Amniotic epithelial cell (primary cell): ENCODE results near the gene IL20RA.
A peak's percentile ranks its signal among the peaks of the same experiment; 100 is the strongest.
"Not testable (repeated sequence)": the region's sequence is repeated elsewhere in the genome, so short reads cannot be mapped to it uniquely, and the experiment has no call there.

Experiments used
- DNase-seq: peaks from one replicate; pipeline ENCODE4 v3.0.0-alpha.2; 2010; ENCODE audit warnings: low read depth

Gene IL20RA, protein sequence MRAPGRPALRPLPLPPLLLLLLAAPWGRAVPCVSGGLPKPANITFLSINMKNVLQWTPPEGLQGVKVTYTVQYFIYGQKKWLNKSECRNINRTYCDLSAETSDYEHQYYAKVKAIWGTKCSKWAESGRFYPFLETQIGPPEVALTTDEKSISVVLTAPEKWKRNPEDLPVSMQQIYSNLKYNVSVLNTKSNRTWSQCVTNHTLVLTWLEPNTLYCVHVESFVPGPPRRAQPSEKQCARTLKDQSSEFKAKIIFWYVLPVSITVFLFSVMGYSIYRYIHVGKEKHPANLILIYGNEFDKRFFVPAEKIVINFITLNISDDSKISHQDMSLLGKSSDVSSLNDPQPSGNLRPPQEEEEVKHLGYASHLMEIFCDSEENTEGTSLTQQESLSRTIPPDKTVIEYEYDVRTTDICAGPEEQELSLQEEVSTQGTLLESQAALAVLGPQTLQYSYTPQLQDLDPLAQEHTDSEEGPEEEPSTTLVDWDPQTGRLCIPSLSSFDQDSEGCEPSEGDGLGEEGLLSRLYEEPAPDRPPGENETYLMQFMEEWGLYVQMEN

DNA sequence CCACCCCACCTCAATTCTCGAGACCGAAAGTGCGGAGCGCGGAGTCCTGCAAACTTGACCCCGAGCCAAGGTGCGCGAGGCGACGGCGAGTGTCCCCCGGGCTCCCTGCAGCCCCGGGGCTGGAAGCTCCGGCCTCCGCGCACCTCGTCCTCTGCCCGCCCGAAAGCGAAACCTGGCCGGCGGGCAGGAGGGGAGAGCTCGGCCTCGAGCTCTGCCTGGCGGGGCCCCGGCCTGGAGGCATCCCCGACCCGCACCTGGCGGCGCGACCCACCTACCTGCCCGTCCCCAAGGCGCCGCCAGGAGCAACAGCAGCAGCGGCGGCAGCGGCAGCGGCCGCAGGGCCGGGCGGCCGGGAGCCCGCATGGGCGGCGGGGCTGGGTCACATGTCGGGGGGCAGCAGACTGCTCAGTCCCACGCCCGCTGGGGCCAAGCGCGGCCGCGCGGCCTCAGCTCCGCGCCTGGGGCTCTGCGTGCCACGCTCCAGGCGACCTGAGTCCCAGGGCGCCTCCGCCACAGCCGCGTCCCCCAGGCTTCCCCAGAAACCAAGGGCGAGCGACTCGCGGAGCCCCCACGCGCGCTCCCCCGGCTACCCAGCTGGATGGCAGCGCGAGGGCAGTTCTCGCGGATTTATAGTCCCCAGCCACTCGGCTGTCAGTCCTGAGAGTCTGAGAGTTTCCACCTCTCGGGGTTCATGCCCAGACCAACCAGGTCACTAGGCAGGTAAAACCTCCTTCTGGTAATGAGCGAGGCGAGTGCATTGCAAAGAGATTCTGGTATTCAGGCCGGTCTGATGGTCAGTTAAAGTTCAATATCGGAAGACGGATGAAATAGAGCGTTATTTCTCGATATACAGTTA lies at the start of gene IL20RA:
Gene IL20RA (minus strand): TSS at position 600 of the 856 bp plus-strand sequence. CDS start 237 bp downstream, at position 363.
- DNase-seq, result no peak

DNA sequence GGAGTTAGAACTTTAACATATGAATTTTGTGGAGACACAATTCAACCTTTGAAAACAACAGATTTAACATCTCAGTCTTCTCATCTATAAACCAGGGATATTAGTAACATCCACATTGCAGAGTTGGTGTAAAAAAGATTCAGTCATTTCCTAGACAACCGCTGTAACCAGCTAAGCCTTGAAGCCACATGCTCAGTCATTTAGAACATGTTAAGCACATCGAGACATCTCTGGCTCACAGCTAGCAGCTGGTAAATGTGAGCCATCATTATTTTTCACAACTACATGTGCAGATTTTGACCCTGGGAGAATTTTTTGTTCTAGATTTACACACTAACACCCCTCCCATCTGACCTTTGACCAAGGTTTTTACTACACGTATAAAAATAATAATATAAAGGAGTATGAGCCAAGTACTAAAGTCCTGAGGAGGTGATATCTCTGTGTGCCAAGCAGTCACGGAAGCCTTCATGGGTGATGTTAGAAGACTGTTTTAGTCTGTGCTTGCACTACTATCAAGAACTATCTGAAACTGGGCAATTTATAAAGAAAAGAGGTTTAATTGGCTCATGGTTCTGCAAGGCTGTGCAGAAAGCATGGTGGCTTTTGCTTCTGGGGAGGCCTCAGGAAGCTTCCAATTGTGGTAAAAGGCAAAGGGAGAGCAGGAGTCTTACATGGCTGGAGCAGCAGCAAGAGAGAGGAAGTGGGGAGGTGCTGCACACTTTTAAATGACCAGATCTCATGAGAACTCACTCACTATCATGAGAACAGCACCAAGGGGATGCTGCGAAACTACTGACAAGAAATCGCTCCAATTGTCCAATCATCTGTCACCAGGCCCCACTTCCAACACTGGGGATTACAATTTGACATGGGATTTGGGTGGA lies 48.7 kb upstream of the IL20RA start:
- DNase-seq, result no peak

DNA sequence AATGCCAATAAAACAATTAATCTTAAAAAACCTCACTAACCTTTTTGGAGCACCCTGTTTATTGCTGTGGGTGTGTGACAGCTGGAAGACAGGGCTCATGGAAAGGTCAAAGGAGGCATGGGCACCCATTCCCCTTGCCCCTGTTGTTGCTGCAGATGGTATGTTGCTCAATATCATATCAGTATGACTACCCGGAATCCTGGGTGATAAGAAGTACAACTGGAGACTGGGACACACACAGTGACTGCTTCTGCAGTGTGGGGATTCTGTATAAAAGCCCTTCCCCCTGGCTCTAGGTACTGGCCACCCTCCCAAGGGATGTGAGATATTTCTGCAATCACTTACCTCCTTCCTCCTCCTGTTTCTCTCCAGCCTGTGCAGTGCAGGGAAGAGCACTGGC lies 47.3 kb upstream of the IL20RA start:
- peak; percentile 14 for DNase-seq

DNA sequence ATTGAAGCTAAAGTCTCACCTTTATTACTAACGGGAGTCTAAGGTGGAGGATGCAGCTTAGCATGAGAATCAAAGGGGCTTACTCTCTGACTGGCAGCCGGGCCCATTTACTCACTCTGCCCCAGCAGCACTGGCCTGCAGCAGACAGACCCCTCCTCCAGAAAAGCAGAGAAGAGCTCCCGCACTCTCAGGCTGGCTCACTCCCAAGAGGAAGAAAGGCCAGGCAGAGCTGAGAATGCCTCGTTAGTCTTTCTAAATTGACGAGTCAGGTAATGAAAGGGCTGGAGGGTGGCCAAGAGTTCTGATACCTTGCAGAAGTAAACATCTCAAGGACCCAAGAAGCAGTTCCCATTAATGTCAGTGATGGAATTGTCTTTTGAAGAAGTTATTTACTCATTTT lies 44.5 kb upstream of the IL20RA start:
- DNase-seq, result no peak

DNA sequence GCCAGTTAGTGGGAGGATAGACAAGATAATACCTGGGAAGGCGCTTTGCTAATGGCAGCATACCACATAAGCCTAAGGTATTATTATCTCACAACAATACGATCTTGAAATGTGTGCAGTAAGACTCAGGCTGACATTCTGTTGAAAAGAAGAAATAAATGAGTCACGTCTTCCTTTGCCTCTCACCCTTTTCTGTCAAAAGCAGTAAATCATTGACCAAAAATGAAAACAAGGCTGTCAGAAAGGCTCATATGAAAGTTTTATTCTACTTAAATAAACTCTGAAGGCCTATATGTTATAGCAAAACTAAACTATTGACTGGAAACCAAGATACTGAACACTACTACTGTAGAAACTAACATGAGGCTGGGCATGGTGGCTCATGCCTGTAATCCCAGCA lies 43.1 kb upstream of the IL20RA start:
- DNase-seq, result no peak

DNA sequence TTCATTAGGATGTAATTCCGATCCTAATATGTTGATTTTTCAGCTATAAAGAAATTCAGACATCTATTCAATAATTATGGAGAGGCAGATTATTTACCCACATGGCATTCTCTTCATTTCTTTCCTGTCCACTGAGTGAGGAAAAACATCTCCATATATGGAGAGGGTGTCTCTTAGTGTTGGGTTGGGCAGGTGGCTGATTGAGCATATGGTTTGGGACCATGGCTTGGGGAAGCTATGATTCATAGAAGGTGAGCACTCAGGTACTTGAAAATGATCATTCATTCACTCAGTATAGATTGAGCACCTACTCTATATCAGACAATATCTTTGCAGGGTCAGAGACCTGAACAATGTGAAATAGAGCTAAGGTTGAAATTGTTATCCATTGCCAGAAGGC lies 41.3 kb upstream of the IL20RA start:
- DNase-seq, result no peak

DNA sequence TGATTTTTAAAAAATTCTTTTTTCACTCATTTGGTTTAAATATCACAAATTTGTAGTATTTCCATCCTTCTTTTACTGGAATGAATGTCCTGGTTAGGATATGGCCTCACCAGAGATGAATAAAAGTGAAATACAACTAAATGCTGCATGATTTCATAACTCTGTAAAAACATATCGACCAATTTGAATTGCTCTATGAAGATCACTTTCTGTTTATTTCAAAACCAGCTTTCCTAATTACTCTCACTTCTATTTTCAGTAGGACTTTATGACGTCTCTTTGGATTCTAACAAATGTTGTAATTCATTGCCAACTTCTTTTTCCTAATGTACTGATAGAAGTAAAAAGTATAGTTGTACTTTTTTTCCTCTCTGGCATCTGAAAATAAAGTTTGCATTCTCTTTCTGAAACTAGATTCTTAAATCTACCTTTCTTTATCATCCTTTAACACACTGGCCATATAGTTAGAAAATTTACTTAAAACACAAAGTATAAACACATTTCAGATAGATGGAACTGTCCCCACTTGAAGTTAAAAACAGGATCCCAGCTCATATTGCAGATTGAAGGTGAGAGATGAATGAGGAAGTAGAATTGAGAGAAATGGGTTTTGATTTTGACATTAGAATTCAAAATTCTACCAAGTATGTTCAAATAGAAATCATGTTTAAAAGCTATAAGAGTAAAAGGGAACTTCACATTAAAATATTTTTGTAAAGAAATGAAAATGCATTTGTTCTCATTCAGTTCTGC lies 40.3 kb upstream of the IL20RA start:
- DNase-seq, result no peak

DNA sequence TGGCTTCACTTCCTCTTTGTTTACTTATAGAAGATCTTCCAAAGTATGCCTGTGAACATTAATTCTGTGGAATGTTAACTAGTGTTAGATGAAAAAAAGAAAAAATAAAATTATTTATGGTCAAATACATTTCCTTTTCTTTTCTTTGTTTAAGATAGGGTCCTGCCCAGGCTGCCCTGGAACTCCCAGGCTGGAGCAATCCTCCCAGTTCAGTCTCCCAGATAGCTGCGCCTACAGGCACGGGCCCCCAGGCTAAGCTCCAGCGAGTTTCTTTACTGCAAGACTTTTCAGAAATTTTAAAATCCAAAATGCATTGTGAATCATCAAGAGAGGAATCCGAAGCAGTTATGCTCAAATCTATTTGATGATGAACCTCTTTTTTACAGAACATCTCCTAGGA lies 39.3 kb upstream of the IL20RA start:
- DNase-seq, result no peak

DNA sequence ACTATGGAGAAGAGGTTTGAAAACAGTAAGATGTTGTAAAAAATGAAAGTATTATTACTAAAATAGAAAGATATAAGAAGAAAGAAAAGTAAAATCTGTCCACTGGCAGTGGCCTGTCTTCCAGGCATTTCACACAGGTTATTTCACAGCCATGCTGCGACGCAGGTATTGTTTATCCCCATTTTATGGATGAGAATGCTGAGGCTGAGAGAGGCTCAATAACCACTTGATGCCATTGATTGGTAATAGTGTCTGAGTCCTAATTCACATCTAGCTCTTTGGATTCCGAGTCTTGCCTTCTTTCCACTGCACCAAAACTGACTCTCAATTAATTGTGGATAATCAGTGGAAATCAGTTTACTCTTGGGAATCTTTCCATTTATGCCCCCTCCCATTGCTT lies 37.2 kb upstream of the IL20RA start:
- DNase-seq, result no peak

DNA sequence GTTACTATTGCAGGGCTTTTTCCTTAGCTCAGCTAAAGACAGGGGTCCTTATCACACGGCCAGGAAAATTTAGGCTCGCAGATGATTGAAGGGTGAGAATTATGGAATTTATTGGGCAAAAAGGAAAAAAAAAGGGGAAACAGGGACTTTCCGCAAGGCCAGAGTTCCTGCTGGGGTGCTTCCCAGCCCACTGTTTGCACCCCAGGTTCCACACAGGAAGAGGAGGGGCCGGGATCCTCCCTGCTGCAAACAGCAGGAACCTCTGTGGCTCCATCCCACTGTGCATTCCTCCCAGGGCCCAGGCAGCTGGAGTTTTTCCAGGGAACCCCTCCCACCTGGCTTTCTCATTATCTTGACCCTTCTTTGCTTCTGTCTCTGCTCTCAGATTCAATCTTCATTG lies 35.9 kb upstream of the IL20RA start:
- DNase-seq, result no peak

DNA sequence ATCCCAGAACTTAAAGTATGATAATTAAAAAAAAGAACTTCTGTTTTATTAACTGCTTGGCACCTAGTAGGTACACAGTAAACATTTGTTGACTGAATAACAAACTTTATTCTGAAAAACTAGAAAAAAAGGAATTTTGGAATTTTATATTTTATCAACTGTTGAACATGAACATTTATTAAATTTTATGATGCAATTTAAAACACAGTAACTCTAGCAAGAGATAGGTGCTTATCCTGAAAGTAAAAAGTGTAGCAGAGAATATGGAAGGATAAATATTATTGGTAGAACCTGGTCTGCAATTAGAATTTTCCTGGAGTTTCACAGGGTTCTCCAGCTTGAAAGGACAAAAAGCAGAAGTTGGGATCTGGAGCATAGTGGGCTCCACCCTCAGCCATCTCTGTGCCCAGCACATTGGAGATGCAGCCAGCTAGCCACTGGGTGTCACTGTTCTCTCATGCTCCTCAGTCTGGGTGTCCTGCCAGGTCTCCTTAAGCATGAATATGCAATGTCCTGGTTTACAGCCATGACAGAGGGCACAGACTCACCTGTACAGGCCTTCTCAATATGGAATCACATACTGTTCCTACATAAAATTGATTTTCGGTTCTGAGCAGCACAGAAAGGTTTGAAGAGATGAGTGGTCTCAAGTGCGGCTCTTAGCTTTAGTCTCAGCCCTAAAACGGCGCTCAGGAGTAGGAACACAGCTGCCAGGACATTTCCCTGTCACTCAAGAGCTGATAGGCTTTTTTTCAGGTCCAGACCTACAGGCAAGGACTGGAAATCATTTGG lies 31.7 kb upstream of the IL20RA start:
- DNase-seq, result peak; percentile 54

DNA sequence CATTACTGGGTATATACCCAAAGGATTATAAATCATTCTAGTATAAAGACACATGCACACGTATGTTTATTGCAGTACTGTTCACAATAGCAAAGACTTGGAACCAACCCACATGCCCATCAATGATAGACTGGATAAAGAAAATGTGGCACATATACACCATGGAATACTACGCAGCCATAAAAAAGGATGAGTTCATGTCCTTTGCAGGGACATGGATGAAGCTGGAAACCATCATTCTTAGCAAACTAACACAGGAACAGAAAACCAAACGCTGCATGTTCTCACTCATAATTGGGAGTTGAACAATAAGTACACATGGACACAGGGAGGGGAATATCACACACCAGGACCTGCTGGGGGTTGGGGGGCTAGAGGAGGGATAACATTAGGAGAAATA lies 31.0 kb upstream of the IL20RA start:
- DNase-seq, result not testable (repeated sequence)

DNA sequence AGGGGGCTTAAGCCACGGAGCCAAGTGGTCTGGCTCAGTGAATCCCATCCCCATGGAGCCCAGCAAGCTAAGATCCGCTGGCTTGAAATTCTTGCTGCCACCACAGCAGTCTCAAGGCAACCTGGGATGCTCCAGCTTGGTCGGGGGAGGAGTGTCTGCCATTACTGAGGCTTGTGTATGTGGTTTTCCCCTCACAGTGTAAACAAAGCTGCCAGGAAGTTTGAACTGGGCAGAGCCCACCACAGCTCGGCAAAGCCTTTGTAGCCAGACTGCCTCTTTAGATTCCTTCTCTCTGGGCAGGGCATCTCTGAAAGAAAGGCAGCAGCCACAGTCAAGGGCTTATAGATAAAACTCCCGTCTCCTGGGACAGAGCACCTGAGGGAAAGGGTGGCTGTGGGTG lies 25.5 kb upstream of the IL20RA start:
- DNase-seq, result no peak

DNA sequence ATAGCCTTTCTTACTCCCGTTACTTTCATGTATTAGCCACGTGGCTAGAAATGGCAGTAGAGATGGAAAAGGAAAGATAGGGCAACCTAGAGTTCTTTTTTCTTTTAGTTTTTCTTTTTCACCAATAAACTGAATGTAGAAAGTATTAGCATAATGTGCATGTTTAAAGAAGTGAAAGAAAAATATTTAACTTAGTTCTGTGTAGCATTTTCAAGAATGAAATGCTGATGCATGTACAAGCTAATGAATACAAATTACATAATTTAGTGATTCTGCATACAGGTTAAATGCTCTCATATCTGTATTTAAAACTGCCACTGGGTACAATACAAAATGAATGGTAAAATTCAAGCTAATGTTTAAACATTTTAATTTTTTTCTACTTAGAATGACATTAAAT lies 22.6 kb upstream of the IL20RA start:
- no peak for DNase-seq

DNA sequence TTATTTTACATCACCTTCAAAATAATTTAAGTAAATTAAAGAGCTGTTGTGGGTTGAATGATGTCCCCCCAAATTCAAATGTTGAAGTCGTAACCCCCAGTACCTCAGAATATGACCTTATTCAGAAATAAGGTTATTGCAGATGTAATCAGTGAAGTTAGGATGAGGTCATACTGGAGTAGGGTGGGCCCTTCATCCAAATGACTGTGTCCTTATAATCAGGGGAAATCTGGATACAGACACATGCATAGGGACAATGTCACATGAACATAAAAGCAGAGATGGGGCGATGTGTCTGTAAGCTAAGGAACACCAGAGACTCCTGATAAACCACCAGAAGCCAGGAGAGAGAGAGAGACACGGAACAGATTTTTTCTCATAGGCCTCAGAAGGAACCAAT lies 13.3 kb upstream of the IL20RA start:
- no peak for DNase-seq

DNA sequence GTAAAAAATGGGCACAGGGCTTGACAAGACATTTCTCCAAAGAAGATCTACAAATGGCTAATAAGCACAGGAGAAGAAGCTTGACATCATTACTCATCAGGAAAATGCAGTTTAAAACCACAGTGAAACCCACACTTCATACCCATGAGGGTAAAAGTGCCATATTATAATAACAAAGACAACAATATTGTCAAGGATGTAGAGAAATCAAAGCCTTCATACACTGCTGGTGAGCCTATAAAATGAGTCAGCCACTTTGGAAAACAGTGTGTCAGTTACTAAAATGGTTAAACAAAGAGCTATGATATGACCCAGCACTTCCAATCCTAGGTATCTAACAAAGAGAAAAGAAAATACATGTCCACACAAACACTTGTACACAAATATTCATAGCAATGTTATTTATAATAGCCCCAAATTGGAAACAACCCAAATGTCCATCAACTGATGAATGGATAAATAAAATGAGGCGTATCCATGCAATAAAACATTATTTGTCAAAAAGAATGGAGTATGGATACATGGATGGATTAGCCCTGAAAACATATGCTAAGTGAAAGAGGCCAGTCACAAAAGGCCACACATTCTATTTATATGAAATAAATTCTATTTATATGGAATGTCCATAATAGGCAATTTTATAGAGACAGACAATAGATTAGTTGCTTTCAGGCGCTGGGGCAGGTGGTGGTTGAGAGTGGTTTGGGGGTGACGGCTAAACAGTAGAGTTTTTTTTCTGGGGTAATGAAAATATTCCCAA lies 11.5 kb upstream of the IL20RA start:
- no peak for DNase-seq

DNA sequence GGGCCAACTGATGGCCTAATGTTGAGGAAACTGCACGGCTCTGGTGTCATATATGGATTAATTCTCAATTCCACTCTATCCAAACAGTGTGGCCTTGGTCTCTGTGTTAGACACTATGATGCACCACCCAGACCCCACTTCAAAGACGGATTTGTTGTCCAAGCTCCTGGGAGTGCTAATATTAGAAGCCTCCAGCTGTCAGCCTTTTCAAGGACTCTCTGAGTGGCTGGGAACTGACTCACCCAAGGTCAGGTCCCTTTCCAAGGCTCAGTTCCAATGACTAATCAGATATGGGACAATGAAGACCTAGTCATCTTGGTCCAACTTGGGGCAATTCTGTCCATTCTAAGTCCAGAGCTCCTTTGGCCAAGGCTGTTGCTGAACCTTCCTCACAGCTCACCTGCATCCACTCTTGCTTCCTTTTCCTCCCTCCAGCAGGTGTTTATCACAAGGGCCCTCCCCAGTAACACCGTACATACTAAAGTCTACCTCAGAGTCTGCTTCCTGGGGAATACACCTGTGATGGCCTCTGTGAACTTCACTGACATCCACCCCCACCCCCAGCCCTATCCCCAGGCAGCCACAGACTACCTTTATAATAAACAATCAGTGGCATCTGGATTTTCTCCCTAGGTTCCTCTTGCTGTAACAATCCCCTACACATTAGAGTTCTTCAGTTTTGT lies 7.2 kb upstream of the IL20RA start:
- no peak for DNase-seq

DNA sequence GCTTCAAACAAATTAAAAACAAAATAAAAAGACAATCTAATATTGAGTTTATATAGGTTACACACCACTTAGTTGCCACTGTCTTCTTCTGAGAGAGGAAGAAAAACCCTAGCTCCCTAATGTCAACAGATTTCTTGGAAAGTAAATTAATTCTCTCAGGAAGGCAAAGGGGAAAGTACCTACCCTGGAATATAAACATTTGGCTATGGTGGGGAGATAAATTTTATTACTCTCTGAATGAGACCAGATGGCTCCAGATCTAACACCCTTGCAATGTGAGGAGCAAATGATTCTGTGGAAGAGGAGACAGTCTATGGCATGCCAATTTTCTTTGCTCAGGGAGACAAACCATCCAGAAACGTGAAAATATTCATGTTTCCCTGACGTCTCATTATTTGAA lies 4.3 kb upstream of the IL20RA start:
- DNase-seq, result no peak

DNA sequence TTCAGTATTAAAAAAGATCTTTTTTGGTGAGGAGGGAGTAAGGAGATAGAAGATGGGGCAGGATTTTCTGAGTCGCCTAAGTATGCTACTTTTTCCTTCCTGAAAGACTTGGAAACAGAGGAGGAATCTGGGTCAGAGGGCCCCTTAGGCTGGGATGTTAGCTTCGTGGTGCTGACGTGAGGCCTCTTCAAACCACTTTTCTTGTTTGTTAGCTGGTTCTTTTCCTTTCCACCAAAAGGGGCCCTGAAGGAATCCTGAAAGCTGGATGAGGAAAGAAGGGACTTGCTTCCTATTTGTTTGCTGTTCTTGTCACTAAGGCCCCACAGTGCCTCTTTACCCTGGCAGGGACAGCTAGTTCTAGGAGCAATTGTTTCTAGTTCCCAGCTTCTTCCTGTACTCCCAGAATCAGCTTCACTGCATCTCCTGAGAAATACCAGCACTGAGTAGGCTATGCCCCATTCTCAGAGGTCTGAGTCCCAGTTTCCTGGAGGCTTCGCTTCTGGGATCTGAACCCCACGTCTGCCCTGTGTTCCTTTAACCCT lies 2.2 kb upstream of the IL20RA start:
- no peak for DNase-seq
